Sigmoid colon (tissue), 7 donors: ENCODE results near the gene PLEKHN1. TPM values are rescaled to one million over a fixed set of nuclear protein-coding genes. Genes with fewer than 3 reads are reported as not detected.

ENCODE experiments used
- DNase-seq: peaks from one replicate; pipeline ENCODE4 v3.0.0-alpha.2; 2019
- H3K27ac ChIP-seq, 4 donors: fragments of 200-600 bp; sonication (generic); one replicate each; pipeline ENCODE4 v1.5.1; 2016 to 2019; ENCODE audit warnings: mild to moderate bottlenecking in 1 of 4
- H3K27me3 ChIP-seq, 3 donors: fragments of 200-600 bp; sonication (generic); one replicate each; pipeline ENCODE4 v1.5.1; 2019; ENCODE audit warnings: mild to moderate bottlenecking in 1 of 3
- H3K36me3 ChIP-seq, 4 donors: fragments of 200-600 bp; sonication (generic); one replicate each; pipeline ENCODE4 v1.5.1; 2016 to 2019
- H3K4me1 ChIP-seq, 4 donors: fragments of 200-600 bp; sonication (generic); one replicate each; pipeline ENCODE4 v1.5.1; 2017 to 2019
- H3K4me3 ChIP-seq, 4 donors: fragments of 200-600 bp; sonication (generic); one replicate each; pipeline ENCODE4 v1.5.1; 2017 to 2019; ENCODE audit warnings: mild to moderate bottlenecking in 2 of 4, moderate library complexity in 1 of 4
- H3K9me3 ChIP-seq, 4 donors: fragments of 200-600 bp in 3 of 4; sonication (generic) in 3 of 4; one replicate each; pipeline versions ENCODE4 v1.5.1 to v1.6.1; 2013 to 2019
- CTCF ChIP-seq, 4 experiments: fragments of 450-650 bp in 3 of 4; fragments of 200-600 bp in 1 of 4; IDR thresholded peaks; one replicate each; pipeline ENCODE4 v1.5.1; 2016 to 2019; ENCODE audit warnings: antibody characterized with exemption in 4 of 4, mild to moderate bottlenecking in 3 of 4, moderate library complexity in 2 of 4
- EP300 ChIP-seq, 4 donors: sonication (generic); formaldehyde crosslinking; IDR thresholded peaks; one replicate each; pipeline ENCODE4 v1.6.1; 2017; ENCODE audit warnings: antibody characterized with exemption in 4 of 4
- POLR2A ChIP-seq, 2 donors: fragments of 450-650 bp; IDR thresholded peaks; one replicate each; pipeline ENCODE4 v1.6.1; 2016; ENCODE audit warnings: antibody characterized with exemption in 2 of 2, mild to moderate bottlenecking in 2 of 2, moderate library complexity in 2 of 2
- POLR2AphosphoS5 ChIP-seq, 4 donors: sonication (generic); formaldehyde crosslinking; IDR thresholded peaks; one replicate each; pipeline ENCODE4 v1.6.1; 2017; ENCODE audit warnings: antibody characterized with exemption in 4 of 4
- WGBS, 2 donors: extraction: QIAGEN DNeasy Blood & Tissue Kit; methylation state at CpG; one replicate each; pipeline ENCODE4 v1.1.7; 2013; 5-methylcytosine and 5-hydroxymethylcytosine counted together
- intact Hi-C: fragments of 100-400 bp; cut with DNase I; formaldehyde crosslinking; loops from one replicate; pipeline ENCODE4 v1.15.1; 2023
- polyA plus RNA-seq, 3 donors: library from polyadenylated mRNA; stranded (reverse); fragments of 200-250 nt; gene quantifications; one replicate each; pipeline ENCODE4 v1.2.3, GENCODE V29; 2013
- total RNA-seq, 4 donors: library from RNA; depleted of rRNA; stranded (reverse); fragments of >200 nt; gene quantifications; one replicate each; pipeline ENCODE4 v1.1.0, GENCODE V29; 2016
- donor health status: healthy with polysubstance abuse.
- donor health status: Bipolar disorder and iron deficiency.
- donor health status: healthy.

Gene PLEKHN1
- total and polyA plus RNA-seq, 7 donors = 0.46 to 1.5 TPM; not detected in 5

- Histone ChIP-seq H3K9me3 (no peaks in the 10 kb centered on the region), H3K4me1 (no peaks in the 10 kb centered on the region), H3K27ac (no peak overlapping the region), H3K4me3 (no peak overlapping the region), H3K27me3 (no peaks in the 10 kb centered on the region), H3K36me3 (peaks cover 62 to 100% (median 68%) of the 10 kb centered on the region in 4 donors)
- 81% methylated on average over 6 of the region's 6 CpGs for WGBS, 2 donors
- no peak for DNase-seq
- no peak for TF ChIP-seq EP300 (IDR thresholded peaks at IDR 0.05)
- no peak for TF ChIP-seq CTCF (IDR thresholded peaks at IDR 0.05)
- TF ChIP-seq POLR2A (IDR thresholded peaks at IDR 0.05) = no peak
- intact Hi-C loops = no loop called here
Observed at GRCh38 chr1:951364-951763, 14.9 kb upstream of the PLEKHN1 start.

- no peak for DNase-seq
- Histone ChIP-seq H3K9me3 (no peaks in the 10 kb centered on the region), H3K36me3 (peaks cover 67 to 99% (median 73%) of the 10 kb centered on the region in 4 donors), H3K27me3 (no peaks in the 10 kb centered on the region), H3K27ac (no peak overlapping the region), H3K4me1 (peaks cover 0 to 7% (median 5%) of the 10 kb centered on the region in 4 donors), H3K4me3 (no peak overlapping the region)
- TF ChIP-seq CTCF (IDR thresholded peaks at IDR 0.05) = no peak
- no peak for TF ChIP-seq POLR2AphosphoS5 (IDR thresholded peaks at IDR 0.05)
- intact Hi-C loops = no loop called here
- 89 to 92% methylated on average over 15 of the region's 15 CpGs for WGBS, 2 donors
Observed at GRCh38 chr1:952201-952600, 14.1 kb upstream of the PLEKHN1 start.

- DNase-seq = no peak
- WGBS, 2 donors = 86 to 89% methylated on average over 7 of the region's 7 CpGs
- TF ChIP-seq POLR2AphosphoS5 (IDR thresholded peaks at IDR 0.05) = no peak
- no peak for TF ChIP-seq CTCF (IDR thresholded peaks at IDR 0.05)
- TF ChIP-seq EP300 (IDR thresholded peaks at IDR 0.05) = no peak
- TF ChIP-seq POLR2A (IDR thresholded peaks at IDR 0.05) = no peak
- H3K4me3 ChIP-seq = no peak overlapping the region
- H3K36me3 ChIP-seq = peaks cover 67 to 95% (median 72%) of the 10 kb centered on the region in 4 donors
- H3K27me3 ChIP-seq = no peaks in the 10 kb centered on the region
- intact Hi-C loops = no loop called here
- H3K27ac ChIP-seq = no peak overlapping the region
- H3K9me3 ChIP-seq = no peaks in the 10 kb centered on the region
- peaks cover 0 to 11% (median 9%) of the 10 kb centered on the region in 4 donors for H3K4me1 ChIP-seq
Observed at GRCh38 chr1:952603-953002, 13.7 kb upstream of the PLEKHN1 start.

- no peaks in the 10 kb centered on the region for H3K9me3 ChIP-seq
- no peaks in the 10 kb centered on the region for H3K27me3 ChIP-seq
- no peak for DNase-seq
- TF ChIP-seq POLR2A (IDR thresholded peaks at IDR 0.05) = no peak
- no peak for TF ChIP-seq CTCF (IDR thresholded peaks at IDR 0.05)
- TF ChIP-seq POLR2AphosphoS5 (IDR thresholded peaks at IDR 0.05) = no peak
- no peak for TF ChIP-seq EP300 (IDR thresholded peaks at IDR 0.05)
- H3K36me3 ChIP-seq = peaks cover 61 to 84% (median 66%) of the 10 kb centered on the region in 4 donors
- H3K4me1 ChIP-seq = peaks cover 0 to 23% (median 19%) of the 10 kb centered on the region in 4 donors
- WGBS, 2 donors = 91 to 92% methylated on average over 32 of the region's 32 CpGs
- no peak overlapping the region for H3K27ac ChIP-seq
- H3K4me3 ChIP-seq = no peak overlapping the region
- intact Hi-C loops = no loop called here
Observed at GRCh38 chr1:953524-954320, 12.6 kb upstream of the PLEKHN1 start.
